GM23338 (cell line): ENCODE measurements around the gene OSBPL6. TPM values are rescaled to one million over a fixed set of nuclear protein-coding genes. Genes with fewer than 3 reads are reported as not detected.

ENCODE experiments used
- ATAC-seq: fragments of 200-7000 bp; cut with Tn5 transposase; 3 replicates; pipeline ENCODE4 v1.9.1; 2020
- DNase-seq: peaks from one replicate; pipeline ENCODE4 v3.0.0-alpha.2; 2015; ENCODE audit warnings: low spot score
- H2AFZ ChIP-seq: fragments of 200-600 bp; sonication (generic); 2 replicates; pipeline ENCODE4 v1.8.0; 2016; ENCODE audit warnings: antibody characterized with exemption, mild to moderate bottlenecking, moderate library complexity
- H3F3A ChIP-seq: fragments of 200-600 bp; sonication (generic); replicated peaks from 2 replicates; pipeline ENCODE4 v1.8.0; 2017; ENCODE audit warnings: antibody characterized with exemption, mixed run types, low read depth
- H3K27ac ChIP-seq: fragments of 200-600 bp; sonication (generic); 2 replicates; pipeline ENCODE4 v1.6.1; 2016; ENCODE audit warnings: low read depth
- H3K27me3 ChIP-seq: fragments of 200-600 bp; sonication (generic); 2 replicates; pipeline ENCODE4 v1.8.0; 2016; ENCODE audit warnings: mild to moderate bottlenecking, mixed run types, moderate library complexity; ENCODE audit not compliant: insufficient read depth
- H3K36me3 ChIP-seq: fragments of 200-600 bp; sonication (generic); 2 replicates; pipeline ENCODE4 v1.8.0; 2016; ENCODE audit warnings: mild to moderate bottlenecking; ENCODE audit not compliant: insufficient read depth
- H3K4me1 ChIP-seq: fragments of 200-600 bp; sonication (generic); 2 replicates; pipeline ENCODE4 v1.8.0; 2016; ENCODE audit warnings: mild to moderate bottlenecking, moderate library complexity; ENCODE audit not compliant: insufficient read depth
- H3K4me2 ChIP-seq: fragments of 200-600 bp; sonication (generic); 2 replicates; pipeline ENCODE4 v1.7.1; 2017; ENCODE audit warnings: mixed run types
- H3K4me3 ChIP-seq: fragments of 200-600 bp; sonication (generic); 2 replicates; pipeline ENCODE4 v1.6.1; 2016; ENCODE audit warnings: mixed run types
- H3K79me2 ChIP-seq: fragments of 200-600 bp; sonication (generic); replicated peaks from 2 replicates; pipeline ENCODE4 v1.8.0; 2017; ENCODE audit warnings: mild to moderate bottlenecking; ENCODE audit not compliant: insufficient read depth
- H3K9me2 ChIP-seq: fragments of 200-600 bp; sonication (generic); 2 replicates; pipeline ENCODE4 v1.8.0; 2017; ENCODE audit not compliant: insufficient read depth
- H4K20me1 ChIP-seq: fragments of 200-600 bp; sonication (generic); replicated peaks from 2 replicates; pipeline ENCODE4 v1.8.0; 2017; ENCODE audit warnings: mild to moderate bottlenecking; ENCODE audit not compliant: insufficient read depth
- H3K27ac Mint-ChIP-seq: 2 replicates; pipeline ENCODE4 v1.8.0; 2020; ENCODE audit warnings: inconsistent platforms, mild to moderate bottlenecking, moderate library complexity, mixed read lengths
- H3K27me3 Mint-ChIP-seq: 3 replicates; pipeline ENCODE4 v1.8.0; 2022; ENCODE audit warnings: low read depth, mild to moderate bottlenecking, moderate library complexity, mixed read lengths, inconsistent platforms; ENCODE audit not compliant: insufficient read depth, poor library complexity
- H3K36me3 Mint-ChIP-seq: 3 replicates; pipeline ENCODE4 v1.8.0; 2021; ENCODE audit warnings: low read depth, mild to moderate bottlenecking, inconsistent platforms, moderate library complexity, mixed read lengths
- H3K4me1 Mint-ChIP-seq: 3 replicates; pipeline ENCODE4 v1.8.0; 2020; ENCODE audit warnings: mild to moderate bottlenecking, inconsistent platforms, mixed read lengths
- H3K4me3 Mint-ChIP-seq: 3 replicates; pipeline ENCODE4 v1.8.0; 2021; ENCODE audit warnings: moderate library complexity, mild to moderate bottlenecking, inconsistent platforms, mixed read lengths
- H3K9me3 Mint-ChIP-seq: 3 replicates; pipeline ENCODE4 v1.8.0; 2020; ENCODE audit warnings: moderate library complexity, mild to moderate bottlenecking, inconsistent platforms, mixed read lengths
- CREB1 ChIP-seq: fragments of 250-450 bp; sonication (Bioruptor Pico); IDR thresholded peaks from 2 replicates; pipeline ENCODE4 v1.5.0; 2020; ENCODE audit warnings: low read depth, mild to moderate bottlenecking, moderate library complexity
- CTCF ChIP-seq, 2 experiments: fragments of 200-600 bp in 1 of 2; sonication (generic) in 1 of 2; conservative IDR thresholded peaks; 2 replicates each; pipeline versions ENCODE4 v1.5.1 to v1.6.1; 2016 to 2017; ENCODE audit warnings: antibody characterized with exemption in 2 of 2, low read depth in 2 of 2, mild to moderate bottlenecking in 2 of 2, moderate library complexity in 1 of 2
- ETS1 ChIP-seq: IDR thresholded peaks from 2 replicates; pipeline ENCODE4 v1.6.1; 2016; ENCODE audit warnings: antibody characterized with exemption
- EZH2phosphoT487 ChIP-seq: fragments of 200-600 bp; sonication (generic); IDR thresholded peaks from one replicate; pipeline ENCODE4 v1.8.1; 2018; ENCODE audit warnings: antibody characterized with exemption; ENCODE audit not compliant: unreplicated experiment
- JUNB ChIP-seq: IDR thresholded peaks from one replicate; pipeline ENCODE4 v1.6.1; 2016; ENCODE audit warnings: antibody characterized with exemption; ENCODE audit not compliant: unreplicated experiment
- NANOG ChIP-seq: IDR thresholded peaks from 2 replicates; pipeline ENCODE4 v1.6.1; 2016; ENCODE audit warnings: antibody characterized with exemption, borderline replicate concordance
- POLR2AphosphoS5 ChIP-seq: IDR thresholded peaks from 2 replicates; pipeline ENCODE4 v1.6.1; 2016; ENCODE audit warnings: antibody characterized with exemption, low read depth
- STAT1 ChIP-seq: IDR thresholded peaks from one replicate; pipeline ENCODE4 v1.6.1; 2016; ENCODE audit warnings: antibody characterized with exemption; ENCODE audit not compliant: unreplicated experiment
- ZNF114 ChIP-seq: fragments of 250-450 bp; sonication (Bioruptor Pico); IDR thresholded peaks from 2 replicates; pipeline ENCODE4 v1.5.0; 2020; ENCODE audit warnings: mild to moderate bottlenecking, moderate library complexity
- ZNF462 ChIP-seq: fragments of 250-450 bp; sonication (Bioruptor Pico); IDR thresholded peaks from 2 replicates; pipeline ENCODE4 v1.5.0; 2020; ENCODE audit warnings: mild to moderate bottlenecking, moderate library complexity
- polyA plus RNA-seq: library from polyadenylated mRNA; unstranded; fragments of >200 nt; fragmentation: Nextera tagmentation; extraction: Ambion mirVana; gene quantifications from 2 replicates; pipeline ENCODE4 v1.2.1, GENCODE V29; 2016
- total RNA-seq: library from RNA; depleted of rRNA; stranded (reverse); fragments of >200 nt; shearing (Covaris generic); gene quantifications from 2 replicates; pipeline ENCODE4 v1.2.3, GENCODE V29; 2014

Gene OSBPL6
- total and polyA plus RNA-seq, 2 experiments from 2014 or later: 6.0 to 8.5 TPM

- Histone ChIP-seq H3K36me3 (no peaks in the 10 kb centered on the region), H3K27ac (no peak overlapping the region), H3K4me3 (no peak overlapping the region), H3K27me3 (no peaks in the 10 kb centered on the region), H3K9me2 (no peaks in the 10 kb centered on the region), H2AFZ (no peak overlapping the region), H3K79me2 (0 out of 2 replicates have a peak, but pooled peaks cover 7% of the 10 kb centered on the region), H3F3A (no peaks in the 10 kb centered on the region), H3K4me1 (no peaks in the 10 kb centered on the region), H4K20me1 (no peaks in the 10 kb centered on the region), H3K4me2 (no peak overlapping the region)
- no peak overlapping the region for H3K4me3 Mint-ChIP-seq
- H3K9me3 Mint-ChIP-seq: no peaks in the 10 kb centered on the region
- no peak for ATAC-seq
- H3K27ac Mint-ChIP-seq: no peak overlapping the region
- no peak for DNase-seq
- TF ChIP-seq EZH2phosphoT487: no peak
- TF ChIP-seq CREB1 (CRISPR knock-in tag): no peak
- no peak for TF ChIP-seq POLR2AphosphoS5
- no peak for TF ChIP-seq ZNF114
- TF ChIP-seq CTCF (conservative IDR thresholded peaks at IDR 0.05; ENCODE audit: low read depth in 2 of 2): no peak
- TF ChIP-seq STAT1: no peak
- no peak for TF ChIP-seq ZNF462 (CRISPR knock-in tag)
- TF ChIP-seq NANOG: no peak
- TF ChIP-seq ETS1: no peak
- TF ChIP-seq JUNB: no peak
- H3K4me1 Mint-ChIP-seq: peaks cover 11% of the 10 kb centered on the region
- H3K27me3 Mint-ChIP-seq: peaks cover 9% of the 10 kb centered on the region
- no peaks in the 10 kb centered on the region for H3K36me3 Mint-ChIP-seq
Observed at GRCh38 chr2:178415979-178416378, 221.7 kb downstream of the OSBPL6 start.
